NCI-H2029 (cell line): ENCODE data around the gene STAT3.
"Not testable (repeated sequence)": the region's sequence is repeated elsewhere in the genome, so short reads cannot be mapped to it uniquely, and the experiment has no call there.

Source experiments
- DNase-seq: peaks from one replicate; lab custom pipeline; 2025; lab: John Stamatoyannopoulos, UW

The STAT3 gene

GRCh38 chr17:42380935-42381334, 7.3 kb downstream of the STAT3 start:
- DNase-seq = no peak

GRCh38 chr17:42378959-42379594, 9.2 kb downstream of the STAT3 start:
- DNase-seq = peak; percentile 8

DNA sequence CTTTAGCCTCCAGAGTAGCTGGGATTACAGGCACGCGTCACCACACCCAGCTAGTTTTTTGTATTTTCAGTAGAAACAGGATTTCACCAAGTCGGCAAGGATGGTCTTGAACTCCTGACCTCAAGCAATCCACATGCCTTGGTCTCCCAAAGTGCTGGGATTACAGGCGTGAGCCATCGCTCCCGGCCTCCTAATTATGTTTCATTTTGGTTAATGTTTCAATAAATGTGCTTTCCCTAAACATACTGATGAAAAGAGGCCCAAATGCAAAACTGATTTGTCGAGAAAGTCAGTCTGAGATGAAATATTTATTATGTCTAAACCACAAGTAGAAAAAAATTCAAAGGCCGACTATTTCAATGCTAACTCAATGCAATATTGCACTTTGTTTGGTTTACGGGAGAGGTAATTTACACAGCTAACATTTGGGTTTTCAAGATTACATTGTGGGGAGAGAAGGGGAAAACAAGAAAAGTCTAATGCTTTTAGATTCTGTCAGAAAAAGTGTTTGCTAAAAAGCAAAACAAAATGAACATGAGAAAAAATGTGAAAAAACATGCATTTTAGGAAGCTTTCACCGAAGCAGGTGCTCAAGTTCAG, 9.8 kb downstream of the STAT3 start:
- DNase-seq = no peak

DNA sequence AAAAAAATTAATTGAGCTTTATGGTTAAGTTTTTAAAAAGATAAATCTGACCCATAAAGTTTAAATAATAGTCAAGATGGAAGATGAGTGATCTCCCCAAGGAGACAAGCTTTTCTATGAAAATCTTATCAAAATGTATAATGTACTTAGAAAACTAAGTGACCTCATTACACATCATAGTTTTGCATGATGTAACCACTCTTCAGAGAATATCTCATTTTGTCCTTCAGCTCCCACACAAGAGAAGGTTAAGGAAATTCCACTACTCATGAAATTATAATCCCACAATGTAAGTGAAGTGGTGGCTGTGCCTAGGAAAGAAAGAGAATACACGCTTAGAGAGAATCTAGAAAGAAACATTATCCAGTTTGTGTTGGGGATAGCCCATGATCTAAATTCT, 14.3 kb downstream of the STAT3 start:
- DNase-seq = no peak

DNA sequence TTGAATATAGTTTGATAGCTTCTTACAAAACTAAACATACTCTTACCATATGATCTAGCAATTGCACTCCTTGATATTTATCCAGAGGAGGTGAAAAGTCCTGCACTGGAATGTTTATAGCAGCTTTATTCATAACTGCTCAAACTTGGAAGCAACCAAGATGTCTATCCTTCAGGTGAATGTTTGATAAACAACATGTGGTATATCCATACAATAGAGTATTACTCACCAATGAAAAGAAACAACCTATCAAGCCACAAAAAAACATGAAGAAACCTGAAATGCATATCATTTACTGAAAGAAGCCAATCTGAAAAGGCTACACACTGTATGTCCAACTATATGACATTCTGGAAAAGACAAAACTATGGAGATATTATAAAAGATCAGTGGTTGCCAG, 16.1 kb downstream of the STAT3 start:
- DNase-seq = no peak

GRCh38 chr17:42368797-42369561, 19.3 kb downstream of the STAT3 start:
- DNase-seq = not testable (repeated sequence)

- not testable (repeated sequence) for DNase-seq
These were observed 19.9 kb downstream of the STAT3 start for GRCh38 chr17:42368310-42368709.

GRCh38 chr17:42366176-42367023, 21.8 kb downstream of the STAT3 start:
- DNase-seq = not testable (repeated sequence)

DNA sequence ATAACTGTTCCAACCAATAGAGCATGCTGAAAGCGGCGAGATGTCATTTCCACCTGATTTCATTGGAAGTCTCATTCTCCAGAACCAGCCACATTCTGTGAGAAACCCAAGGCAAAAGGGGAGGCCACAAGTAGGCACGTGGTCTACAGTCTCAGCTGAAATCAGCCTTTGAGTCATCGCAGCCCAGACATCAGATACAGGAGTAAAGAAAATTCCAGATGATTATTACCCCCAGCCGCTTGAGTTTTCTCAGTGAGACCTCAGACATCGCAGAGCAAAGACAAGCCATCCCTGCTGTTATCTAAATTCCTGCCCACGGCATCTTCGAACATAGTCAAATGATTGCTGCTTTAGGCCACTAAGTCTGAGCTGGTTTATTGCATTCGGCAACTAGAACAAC, 23.1 kb downstream of the STAT3 start:
- no peak for DNase-seq

DNA sequence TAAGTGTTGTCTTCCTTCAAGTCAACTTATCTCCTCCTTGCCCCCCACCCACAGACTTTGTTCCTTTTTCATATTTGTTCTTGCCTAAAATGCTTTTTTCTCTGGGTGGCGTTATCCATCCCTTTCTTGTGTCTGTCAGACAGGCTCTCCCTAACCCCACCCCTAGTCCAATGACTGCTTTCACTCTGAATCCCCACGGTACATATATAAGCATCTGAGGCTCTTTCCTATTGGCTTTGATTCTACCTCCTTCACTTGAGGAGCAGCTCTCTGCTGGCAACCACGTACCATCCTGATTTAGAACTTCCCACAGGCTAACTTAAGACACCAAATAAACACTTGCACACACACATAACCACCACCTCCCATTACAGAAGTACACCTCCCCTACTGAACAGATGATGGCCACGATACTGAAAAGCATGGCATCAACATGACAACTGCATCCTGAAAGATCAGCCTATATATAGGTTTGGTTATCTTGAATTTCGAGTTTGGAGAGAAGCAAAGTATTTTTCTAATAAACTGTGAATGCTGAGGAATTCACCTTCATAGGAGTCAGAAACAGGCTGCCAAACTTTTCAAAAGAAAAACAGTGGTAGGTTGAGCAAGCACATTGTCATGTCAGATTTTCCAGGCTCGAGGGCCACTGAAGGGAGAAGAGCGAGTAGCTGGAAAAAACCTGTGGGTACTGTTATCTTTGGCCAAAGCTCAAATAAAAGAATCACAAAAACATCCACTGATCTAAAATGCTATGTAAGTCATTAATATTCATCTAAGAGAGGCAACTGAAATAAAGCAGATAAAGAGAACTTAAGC, 24.3 kb downstream of the STAT3 start:
- no peak for DNase-seq

DNA sequence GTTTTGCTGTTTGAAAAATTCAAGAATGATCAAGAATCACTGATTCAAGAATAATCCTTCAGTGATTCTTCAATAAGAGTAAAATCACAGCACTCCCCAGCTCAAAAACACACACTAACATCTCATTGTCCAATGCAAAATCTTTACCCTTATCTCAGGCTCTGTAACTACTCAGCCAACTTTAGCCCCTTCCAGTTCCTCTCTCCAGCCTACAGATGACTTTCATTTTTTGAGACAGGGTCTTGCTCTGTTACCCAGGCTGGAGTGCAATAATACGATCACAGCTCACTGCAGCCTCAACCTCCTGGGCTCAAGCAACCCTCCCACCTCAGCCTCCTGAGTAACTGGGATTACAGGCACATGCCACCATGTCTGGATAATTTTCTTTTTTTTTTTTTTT, 25.0 kb downstream of the STAT3 start:
- no peak for DNase-seq

DNA sequence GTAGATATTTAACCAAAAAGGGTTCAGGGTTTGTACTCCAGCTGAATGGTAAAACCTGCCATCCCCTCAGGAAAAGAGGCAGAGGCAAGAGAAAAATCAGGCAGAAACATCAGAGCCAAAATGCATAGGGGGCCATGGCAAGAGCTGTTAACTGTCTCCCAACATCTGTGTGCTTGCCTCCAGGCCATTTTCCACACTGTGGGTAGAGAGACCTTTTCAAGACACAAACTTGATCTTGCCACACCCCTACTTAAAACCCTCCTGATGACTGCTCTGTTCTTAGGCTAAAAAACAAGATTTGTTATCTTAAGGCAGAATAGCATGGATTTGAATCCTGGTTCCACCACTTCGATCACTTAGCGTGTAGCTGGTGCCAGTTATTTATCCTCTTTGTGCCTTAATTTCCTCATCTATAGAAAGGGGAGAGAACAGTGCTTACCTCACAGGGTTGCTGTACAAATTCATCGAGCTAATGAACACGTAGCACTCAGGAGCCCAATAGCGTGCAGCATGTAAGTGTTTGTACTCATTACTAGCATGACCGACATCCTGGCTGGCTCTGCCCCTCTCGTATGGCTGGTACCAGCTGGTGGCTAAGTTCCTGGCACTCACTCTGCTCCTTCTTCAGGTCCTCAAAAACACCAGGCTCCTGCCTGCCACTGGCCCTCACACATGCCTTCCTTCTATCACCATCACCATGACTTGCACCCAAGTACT, 25.8 kb downstream of the STAT3 start:
- DNase-seq = peak; percentile 74

- DNase-seq = peak; percentile 32
These were observed 26.5 kb downstream of the STAT3 start for GRCh38 chr17:42361781-42362186.

GRCh38 chr17:42360388-42360787, 27.9 kb downstream of the STAT3 start:
- not testable (repeated sequence) for DNase-seq

- DNase-seq = no peak
These were observed 29.1 kb downstream of the STAT3 start for GRCh38 chr17:42359133-42359532.

GRCh38 chr17:42358434-42358833, 29.8 kb downstream of the STAT3 start:
- DNase-seq = no peak

- no peak for DNase-seq
These were observed 33.0 kb downstream of the STAT3 start for GRCh38 chr17:42354956-42355843.

- DNase-seq = no peak
These were observed 40.1 kb downstream of the STAT3 start for GRCh38 chr17:42348104-42348503.

- no peak for DNase-seq
These were observed 40.6 kb downstream of the STAT3 start for GRCh38 chr17:42347606-42348005.

DNA sequence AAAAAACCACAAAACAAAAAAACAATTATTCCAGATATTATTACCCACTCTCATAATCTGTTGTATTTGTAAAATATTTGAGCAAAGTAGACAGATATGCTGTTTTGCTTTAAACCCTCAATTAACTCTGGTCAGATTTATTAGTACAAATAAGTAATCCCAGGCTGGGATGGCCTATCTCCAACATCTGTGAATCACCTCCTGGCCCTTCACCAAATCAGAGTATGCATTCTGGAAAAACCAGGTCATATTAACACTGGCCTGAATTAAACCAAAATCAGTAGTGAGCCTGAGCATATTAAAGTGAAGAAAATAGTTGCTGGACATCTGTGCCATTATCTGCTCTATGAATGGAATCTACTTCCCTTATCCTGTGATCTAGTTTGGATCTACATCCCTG, 41.0 kb downstream of the STAT3 start:
- DNase-seq = no peak
